Right atrium auricular region (tissue), 2 donors: Measurements from ENCODE around the gene MTMR12. TPM values are rescaled to one million over a fixed set of nuclear protein-coding genes. Genes with fewer than 3 reads are reported as not detected.
"Not testable (repeated sequence)": the region's sequence is repeated elsewhere in the genome, so short reads cannot be mapped to it uniquely, and the experiment has no call there.

Experiments used
- DNase-seq: peaks from one replicate; pipeline ENCODE4 v3.0.0-alpha.2; 2019; ENCODE audit warnings: low spot score
- H3K27ac ChIP-seq, 2 donors: fragments of 200-600 bp; sonication (generic); 1 replicate in 1 of 2; 2 replicates in 1 of 2; pipeline ENCODE4 v1.5.1; 2016 to 2019
- H3K27me3 ChIP-seq, 2 donors: fragments of 200-600 bp; sonication (generic); one replicate each; pipeline versions ENCODE4 v1.5.1 to v1.6.0; 2017 to 2019
- H3K36me3 ChIP-seq: fragments of 200-600 bp; sonication (generic); one replicate; pipeline ENCODE4 v1.5.1; 2016
- H3K4me1 ChIP-seq, 2 donors: fragments of 200-600 bp; sonication (generic); one replicate each; pipeline versions ENCODE4 v1.5.1 to v1.6.0; 2017 to 2019
- H3K4me3 ChIP-seq, 2 donors: fragments of 200-600 bp; sonication (generic); 1 replicate in 1 of 2; 2 replicates in 1 of 2; pipeline ENCODE4 v1.5.1; 2017 to 2019; ENCODE audit warnings: mild to moderate bottlenecking in 1 of 2, moderate library complexity in 1 of 2
- H3K9me3 ChIP-seq, 2 donors: fragments of 200-600 bp; sonication (generic); one replicate each; pipeline ENCODE4 v1.5.1; 2019
- CTCF ChIP-seq, 2 donors: fragments of 200-600 bp; sonication (generic); IDR thresholded peaks; one replicate each; pipeline ENCODE4 v1.5.1; 2019; ENCODE audit warnings: antibody characterized with exemption in 2 of 2
- total RNA-seq, 2 donors: library from RNA; depleted of rRNA; stranded (reverse); fragments of >200 nt; gene quantifications; one replicate each; pipeline ENCODE4 v1.1.0, GENCODE V29; 2016

The MTMR12 gene
- total RNA-seq, 2 donors from 2014 or later = 12.6 to 25.5 TPM

GRCh38 chr5:32302835-32303754 lies 9.6 kb downstream of the MTMR12 start:
- no peak overlapping the region for H3K27ac ChIP-seq
- no peaks in the 10 kb centered on the region for H3K27me3 ChIP-seq
- no peaks in the 10 kb centered on the region for H3K36me3 ChIP-seq
- peaks cover 0 to 24% of the 10 kb centered on the region in 2 donors for H3K4me1 ChIP-seq
- H3K9me3 ChIP-seq = no peaks in the 10 kb centered on the region
- no peak for TF ChIP-seq CTCF (IDR thresholded peaks at IDR 0.05)
- H3K4me3 ChIP-seq = no peak overlapping the region
- DNase-seq = no peak

- Histone ChIP-seq H3K36me3 (no peaks in the 10 kb centered on the region), H3K4me1 (peaks cover 0 to 23% of the 10 kb centered on the region in 2 donors), H3K27ac (no peak overlapping the region), H3K9me3 (no peaks in the 10 kb centered on the region), H3K27me3 (no peaks in the 10 kb centered on the region), H3K4me3 (no peak overlapping the region)
- no peak for TF ChIP-seq CTCF (IDR thresholded peaks at IDR 0.05)
- DNase-seq = no peak
These were observed 10.8 kb downstream of the MTMR12 start for GRCh38 chr5:32301891-32302290.

GRCh38 chr5:32299059-32299677 lies 13.6 kb downstream of the MTMR12 start:
- peaks cover 0 to 40% of the 10 kb centered on the region in 2 donors for H3K4me1 ChIP-seq

GRCh38 chr5:32298059-32298415 lies 14.7 kb downstream of the MTMR12 start:
- Histone ChIP-seq H3K4me3 (no peak overlapping the region), H3K9me3 (no peaks in the 10 kb centered on the region), H3K4me1 (peaks cover 0 to 35% of the 10 kb centered on the region in 2 donors), H3K27me3 (no peaks in the 10 kb centered on the region), H3K36me3 (peaks cover 14% of the 10 kb centered on the region), H3K27ac (peak overlapping the region in 1 of 2 donors; percentile 6)
- no peak for DNase-seq
- TF ChIP-seq CTCF (IDR thresholded peaks at IDR 0.05) = no peak

More at GRCh38 chr5:32299059-32299677, 13.6 kb downstream of the MTMR12 start:
- H3K4me3 ChIP-seq = no peak overlapping the region
- no peaks in the 10 kb centered on the region for H3K27me3 ChIP-seq
- TF ChIP-seq CTCF (IDR thresholded peaks at IDR 0.05) = no peak
- H3K36me3 ChIP-seq = peaks cover 14% of the 10 kb centered on the region
- H3K9me3 ChIP-seq = no peaks in the 10 kb centered on the region
- DNase-seq = no peak
- H3K27ac ChIP-seq = no peak overlapping the region

GRCh38 chr5:32297181-32298058 lies 15.3 kb downstream of the MTMR12 start:
- no peaks in the 10 kb centered on the region for H3K27me3 ChIP-seq
- TF ChIP-seq CTCF (IDR thresholded peaks at IDR 0.05) = no peak
- no peak overlapping the region for H3K4me3 ChIP-seq
- peak overlapping the region in 1 of 2 donors; percentile 6 for H3K27ac ChIP-seq
- peaks cover 14% of the 10 kb centered on the region for H3K36me3 ChIP-seq
- DNase-seq = no peak
- H3K9me3 ChIP-seq = no peaks in the 10 kb centered on the region
- peaks cover 0 to 35% of the 10 kb centered on the region in 2 donors for H3K4me1 ChIP-seq

- H3K4me3 ChIP-seq, H3K27me3 ChIP-seq, H3K27ac ChIP-seq, DNase-seq, H3K9me3 ChIP-seq: not testable (repeated sequence)
- Histone ChIP-seq H3K4me1 (peaks cover 0 to 35% of the 10 kb centered on the region in 2 donors), H3K36me3 (peaks cover 14% of the 10 kb centered on the region)
These were observed 16.6 kb downstream of the MTMR12 start for GRCh38 chr5:32295966-32296772.
